Measurements from ENCODE around the gene SNX32.
A peak's percentile ranks its signal among the peaks of the same experiment; 100 is the strongest.

Gene SNX32

GRCh38 chr11:65857853-65858680 is 24.3 kb downstream of the SNX32 start, which contains the start of gene CFL1:
Gene CFL1 (minus strand): TSS chr11:65858180. CDS start chr11:65858099, 81 bp downstream.
- Histone ChIP-seq H3K36me3 (ENCODE audit: insufficient read depth, low read length) (peaks cover 34% of the 10 kb centered on the region; the same call in 1 of the 2 replicates), H3K9ac (ENCODE audit: low read depth, low read length, poor library complexity, severe bottlenecking) (peak within 1 kb of the TSS; percentile 95), H3K9me3 (ENCODE audit: insufficient read depth, low read depth, low read length) (no peaks in the 10 kb centered on the region), H2AFZ (ENCODE audit: low read length) (peak within 1 kb of the TSS; percentile 87), H3K27me3 (ENCODE audit: insufficient read depth, low read length, poor library complexity, severe bottlenecking) (peaks cover 11% of the 10 kb centered on the region), H3K4me2 (ENCODE audit: low read depth, low read length, poor library complexity, severe bottlenecking) (peak within 1 kb of the TSS; percentile 95), H4K20me1 (ENCODE audit: insufficient read depth, low read length, poor library complexity, severe bottlenecking) (peaks cover 67% of the 10 kb centered on the region), H3K4me3 (ENCODE audit: low read length, poor library complexity, severe bottlenecking) (peak within 1 kb of the TSS; percentile 80), H3K4me1 (ENCODE audit: insufficient read depth, low read length, poor library complexity, severe bottlenecking) (peaks cover 48% of the 10 kb centered on the region), H3K79me2 (ENCODE audit: insufficient read depth, low read length) (peaks cover 74% of the 10 kb centered on the region), H3K9me2 (replicated peaks; ENCODE audit: low read depth, low read length) (no peaks in the 10 kb centered on the region), H3F3A (ENCODE audit: low read depth) (0 out of 2 replicates have a peak, but pooled peaks cover 7% of the 10 kb centered on the region)
- TF ChIP-seq EZH2phosphoT487 (IDR thresholded peaks at IDR 0.05; ENCODE audit: borderline replicate concordance): no peak
- no peak for TF ChIP-seq CTCF (conservative IDR thresholded peaks at IDR 0.05; ENCODE audit: low read length)

- Histone ChIP-seq H3K9me3 (ENCODE audit: insufficient read depth, low read depth, low read length) (no peaks in the 10 kb centered on the region), H4K20me1 (ENCODE audit: insufficient read depth, low read length, poor library complexity, severe bottlenecking) (peaks cover 60% of the 10 kb centered on the region), H3K4me3 (ENCODE audit: low read length, poor library complexity, severe bottlenecking) (peak overlapping the region; percentile 80), H3K4me1 (ENCODE audit: insufficient read depth, low read length, poor library complexity, severe bottlenecking) (peaks cover 48% of the 10 kb centered on the region), H3K36me3 (ENCODE audit: insufficient read depth, low read length) (peaks cover 34% of the 10 kb centered on the region; the same call in 1 of the 2 replicates), H2AFZ (ENCODE audit: low read length) (peak overlapping the region; percentile 87), H3K79me2 (ENCODE audit: insufficient read depth, low read length) (peaks cover 74% of the 10 kb centered on the region), H3K9ac (ENCODE audit: low read depth, low read length, poor library complexity, severe bottlenecking) (peak overlapping the region; percentile 87), H3K4me2 (ENCODE audit: low read depth, low read length, poor library complexity, severe bottlenecking) (peak overlapping the region; percentile 95), H3F3A (ENCODE audit: low read depth) (0 out of 2 replicates have a peak, but pooled peaks cover 7% of the 10 kb centered on the region), H3K27me3 (ENCODE audit: insufficient read depth, low read length, poor library complexity, severe bottlenecking) (peaks cover 11% of the 10 kb centered on the region), H3K9me2 (replicated peaks; ENCODE audit: low read depth, low read length) (no peaks in the 10 kb centered on the region)
- TF ChIP-seq EZH2phosphoT487 (IDR thresholded peaks at IDR 0.05; ENCODE audit: borderline replicate concordance) (no peak), CTCF (conservative IDR thresholded peaks at IDR 0.05; ENCODE audit: low read length) (no peak)
These were observed 24.9 kb downstream of the SNX32 start for GRCh38 chr11:65858681-65859087.

GRCh38 chr11:65859095-65859811 is 25.5 kb downstream of the SNX32 start:
- TF ChIP-seq EZH2phosphoT487 (IDR thresholded peaks at IDR 0.05; ENCODE audit: borderline replicate concordance) (no peak), CTCF (conservative IDR thresholded peaks at IDR 0.05; ENCODE audit: low read length) (peak; percentile 40)
- peaks cover 55% of the 10 kb centered on the region for H4K20me1 ChIP-seq (ENCODE audit: insufficient read depth, low read length, poor library complexity, severe bottlenecking)
- H3K4me1 ChIP-seq (ENCODE audit: insufficient read depth, low read length, poor library complexity, severe bottlenecking): peaks cover 47% of the 10 kb centered on the region
- 0 out of 2 replicates have a peak, but pooled peaks cover 7% of the 10 kb centered on the region for H3F3A ChIP-seq (ENCODE audit: low read depth)
- no peaks in the 10 kb centered on the region for H3K9me3 ChIP-seq (ENCODE audit: insufficient read depth, low read depth, low read length)
- peak overlapping the region; percentile 80 for H3K4me3 ChIP-seq (ENCODE audit: low read length, poor library complexity, severe bottlenecking)
- H3K36me3 ChIP-seq (ENCODE audit: insufficient read depth, low read length): peaks cover 34% of the 10 kb centered on the region; the same call in 1 of the 2 replicates
- peaks cover 11% of the 10 kb centered on the region for H3K27me3 ChIP-seq (ENCODE audit: insufficient read depth, low read length, poor library complexity, severe bottlenecking)
- H3K79me2 ChIP-seq (ENCODE audit: insufficient read depth, low read length): peaks cover 74% of the 10 kb centered on the region
- H3K9ac ChIP-seq (ENCODE audit: low read depth, low read length, poor library complexity, severe bottlenecking): peak overlapping the region; percentile 98
- H3K4me2 ChIP-seq (ENCODE audit: low read depth, low read length, poor library complexity, severe bottlenecking): peak overlapping the region; percentile 95
- peak overlapping the region; percentile 87 for H2AFZ ChIP-seq (ENCODE audit: low read length)
- no peaks in the 10 kb centered on the region for H3K9me2 ChIP-seq (replicated peaks; ENCODE audit: low read depth, low read length)
